ENCODE data around the gene DHRS12. TPM values are rescaled to one million over a fixed set of nuclear protein-coding genes. Genes with fewer than 3 reads are reported as not detected.

The DHRS12 gene, protein sequence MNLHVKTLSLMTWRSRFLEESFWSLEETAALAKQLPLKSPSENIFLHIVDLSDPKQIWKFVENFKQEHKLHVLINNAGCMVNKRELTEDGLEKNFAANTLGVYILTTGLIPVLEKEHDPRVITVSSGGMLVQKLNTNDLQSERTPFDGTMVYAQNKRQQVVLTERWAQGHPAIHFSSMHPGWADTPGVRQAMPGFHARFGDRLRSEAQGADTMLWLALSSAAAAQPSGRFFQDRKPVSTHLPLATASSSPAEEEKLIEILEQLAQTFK
- total RNA-seq = 10 to 100 TPM in 1 of 4 donors, 1 to 10 TPM in 3; 4.7 to 11.3 (median 7.9) TPM

DNA sequence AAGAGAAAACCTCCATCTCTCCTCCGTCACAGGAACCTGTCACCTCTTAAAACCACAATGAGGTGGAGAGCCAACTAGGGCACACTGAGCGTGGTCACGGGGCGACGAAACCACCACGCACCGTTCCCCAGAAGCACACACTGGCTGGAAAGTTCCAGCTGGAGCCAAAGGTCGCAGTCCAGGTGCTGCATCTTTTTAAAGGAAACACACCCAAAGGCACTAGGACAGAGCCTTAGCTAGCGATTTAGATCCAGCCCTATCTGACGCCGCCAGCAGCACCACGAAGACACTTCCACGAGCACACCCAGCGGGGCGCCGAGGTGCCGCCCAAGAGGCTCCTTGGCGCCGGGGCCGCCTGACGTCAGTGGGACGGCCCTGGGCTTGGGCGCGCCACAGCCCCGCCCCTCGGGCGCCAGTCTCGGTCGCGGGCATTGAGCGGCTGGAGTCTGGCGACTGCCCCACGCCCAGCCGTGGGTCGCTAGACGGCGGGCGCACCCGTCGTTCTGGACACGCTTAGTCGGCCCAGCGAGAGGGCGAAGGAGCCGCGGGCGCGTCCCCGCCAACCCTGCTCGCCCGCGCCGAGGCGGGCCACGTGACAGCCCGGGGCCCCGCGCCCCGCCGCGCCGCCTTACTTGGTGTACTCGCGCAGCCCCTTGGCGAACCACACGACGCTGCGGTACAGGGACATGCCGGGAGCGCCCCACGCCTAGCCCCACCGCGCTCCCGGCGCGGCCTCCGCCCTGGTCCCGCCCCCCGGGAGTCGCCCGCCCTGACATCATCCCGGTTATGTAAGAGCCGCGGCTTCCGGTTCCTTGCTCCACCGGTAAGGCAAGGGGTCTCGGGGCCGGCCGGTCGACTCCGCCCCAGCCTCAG is at the start of gene DHRS12:
DHRS12 (minus strand) TSS at position 742 of the 873 bp plus-strand sequence. CDS start 4,504 bp downstream, outside the sequence.
- peak; percentile 61 for DNase-seq
- H3K27ac ChIP-seq = peak within 1 kb of the TSS; percentile 97 to 100 (median 98)
- no peaks in the 10 kb centered on the region for H3K27me3 ChIP-seq
- TF ChIP-seq POLR2A (IDR thresholded peaks at IDR 0.05) = peak in 3 of 4 donors; percentile 73 to 95 (median 92)
- TF ChIP-seq, protein P1, sequence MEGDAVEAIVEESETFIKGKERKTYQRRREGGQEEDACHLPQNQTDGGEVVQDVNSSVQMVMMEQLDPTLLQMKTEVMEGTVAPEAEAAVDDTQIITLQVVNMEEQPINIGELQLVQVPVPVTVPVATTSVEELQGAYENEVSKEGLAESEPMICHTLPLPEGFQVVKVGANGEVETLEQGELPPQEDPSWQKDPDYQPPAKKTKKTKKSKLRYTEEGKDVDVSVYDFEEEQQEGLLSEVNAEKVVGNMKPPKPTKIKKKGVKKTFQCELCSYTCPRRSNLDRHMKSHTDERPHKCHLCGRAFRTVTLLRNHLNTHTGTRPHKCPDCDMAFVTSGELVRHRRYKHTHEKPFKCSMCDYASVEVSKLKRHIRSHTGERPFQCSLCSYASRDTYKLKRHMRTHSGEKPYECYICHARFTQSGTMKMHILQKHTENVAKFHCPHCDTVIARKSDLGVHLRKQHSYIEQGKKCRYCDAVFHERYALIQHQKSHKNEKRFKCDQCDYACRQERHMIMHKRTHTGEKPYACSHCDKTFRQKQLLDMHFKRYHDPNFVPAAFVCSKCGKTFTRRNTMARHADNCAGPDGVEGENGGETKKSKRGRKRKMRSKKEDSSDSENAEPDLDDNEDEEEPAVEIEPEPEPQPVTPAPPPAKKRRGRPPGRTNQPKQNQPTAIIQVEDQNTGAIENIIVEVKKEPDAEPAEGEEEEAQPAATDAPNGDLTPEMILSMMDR (IDR thresholded peaks at IDR 0.05) = peak in 2 of 6 experiments; percentile 3 to 23
- H3K4me3 ChIP-seq = peak within 1 kb of the TSS; percentile 73 to 91 (median 80)
- H3K9me3 ChIP-seq = no peaks in the 10 kb centered on the region
- H3K4me1 ChIP-seq = peaks cover 20 to 58% (median 33%) of the 10 kb centered on the region in 3 donors
- 1 to 2% methylated on average over 12 to 13 of the region's 91 CpGs for WGBS, 2 donors
- intact Hi-C loops (cut with DNase I) = loop anchor here (5.0 kb wide), 1 partner anchor 221 kb away; the partner anchor contains the start of gene WDFY2
- peaks cover 0 to 6% (median 0%) of the 10 kb centered on the region in 3 donors for H3K36me3 ChIP-seq

DNA sequence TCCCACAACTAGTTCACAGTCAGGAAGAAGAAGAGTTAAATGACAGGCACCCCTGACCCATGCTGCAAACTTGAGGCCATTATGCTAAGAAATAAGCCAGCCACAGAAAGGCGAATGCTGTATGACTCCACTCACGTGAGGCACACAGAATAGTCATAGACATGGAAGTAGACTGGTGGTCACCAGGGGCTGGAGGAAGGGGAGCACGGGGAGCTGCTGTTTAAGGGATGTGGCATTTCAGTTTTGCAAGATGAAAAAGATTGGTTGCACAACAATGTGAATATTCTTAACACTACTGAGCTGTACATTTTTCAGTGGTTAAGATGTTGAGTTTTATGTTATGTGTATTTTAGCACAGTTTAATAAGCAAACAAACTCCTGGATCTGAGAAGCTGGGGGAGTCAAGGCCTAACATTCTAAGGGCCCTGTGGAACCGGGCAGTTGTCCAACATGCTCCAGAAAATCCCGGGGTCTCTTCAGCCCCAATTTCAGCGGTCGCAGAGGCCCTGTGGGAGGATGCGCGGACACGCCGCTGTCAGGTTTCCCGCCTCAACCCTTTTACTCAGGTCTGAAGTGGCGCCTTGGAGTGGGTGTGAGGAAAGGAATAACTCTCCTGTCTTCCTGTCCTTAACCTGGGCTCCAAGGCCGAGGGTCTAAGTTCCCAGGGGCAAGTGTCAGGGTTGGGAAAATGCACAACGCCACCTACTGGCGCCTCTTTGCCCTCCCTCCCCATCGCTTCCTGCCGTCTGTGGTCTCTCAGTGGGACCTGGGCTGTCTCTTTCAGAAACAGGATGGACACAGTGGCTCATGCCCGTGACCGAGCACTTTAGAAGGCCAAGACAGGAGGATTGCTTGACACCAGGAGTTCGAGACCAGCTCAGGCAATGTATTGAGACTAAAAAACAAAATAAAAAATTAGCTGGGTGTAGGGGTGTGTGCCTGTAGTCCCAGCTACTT is 45.5 kb upstream of the DHRS12 start:
- Histone ChIP-seq H3K4me1 (peaks cover 0 to 7% (median 5%) of the 10 kb centered on the region in 3 donors), H3K27ac (no peak overlapping the region), H3K36me3 (no peaks in the 10 kb centered on the region), H3K27me3 (peaks cover 0 to 23% (median 0%) of the 10 kb centered on the region in 4 donors), H3K4me3 (no peak overlapping the region), H3K9me3 (no peaks in the 10 kb centered on the region)
- 66 to 70% methylated on average over 15 to 20 of the region's 21 CpGs for WGBS, 2 donors
- DNase-seq = no peak
- intact Hi-C loops (cut with DNase I) = no loop called here
- TF ChIP-seq, protein P1 (IDR thresholded peaks at IDR 0.05) = peak in 4 of 6 experiments; percentile 13 to 42 (median 24)
- no peak for TF ChIP-seq POLR2A (IDR thresholded peaks at IDR 0.05)

DNA sequence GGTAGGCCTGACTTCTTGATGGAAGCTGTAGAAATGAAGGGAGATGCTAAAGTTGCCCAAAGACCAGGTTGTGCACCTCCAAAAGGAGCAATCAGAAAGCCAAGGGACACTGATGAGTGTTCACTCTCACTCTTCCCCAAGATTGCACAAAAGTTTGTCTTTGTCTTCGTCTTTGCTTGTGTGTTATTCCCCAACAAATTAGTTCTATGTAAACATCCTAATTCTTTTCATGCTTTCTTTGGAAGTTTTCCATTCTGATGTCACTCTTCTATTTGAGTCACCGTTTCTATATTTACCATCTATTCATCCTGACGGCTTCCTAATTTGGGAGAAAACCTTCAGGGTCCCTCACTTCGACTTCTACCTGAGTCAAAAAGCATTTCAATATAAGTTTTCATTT is 44.7 kb upstream of the DHRS12 start:
- peaks cover 0 to 25% (median 0%) of the 10 kb centered on the region in 4 donors for H3K27me3 ChIP-seq
- no peak overlapping the region for H3K4me3 ChIP-seq
- intact Hi-C loops (cut with DNase I) = no loop called here
- H3K4me1 ChIP-seq = peaks cover 0 to 7% (median 5%) of the 10 kb centered on the region in 3 donors
- 6 to 18% methylated on average over 4 of the region's 4 CpGs for WGBS, 2 donors
- H3K36me3 ChIP-seq = no peaks in the 10 kb centered on the region
- no peak for TF ChIP-seq POLR2A (IDR thresholded peaks at IDR 0.05)
- TF ChIP-seq, protein P1 (IDR thresholded peaks at IDR 0.05) = no peak
- no peak for DNase-seq
- no peaks in the 10 kb centered on the region for H3K9me3 ChIP-seq
- H3K27ac ChIP-seq = no peak overlapping the region

DNA sequence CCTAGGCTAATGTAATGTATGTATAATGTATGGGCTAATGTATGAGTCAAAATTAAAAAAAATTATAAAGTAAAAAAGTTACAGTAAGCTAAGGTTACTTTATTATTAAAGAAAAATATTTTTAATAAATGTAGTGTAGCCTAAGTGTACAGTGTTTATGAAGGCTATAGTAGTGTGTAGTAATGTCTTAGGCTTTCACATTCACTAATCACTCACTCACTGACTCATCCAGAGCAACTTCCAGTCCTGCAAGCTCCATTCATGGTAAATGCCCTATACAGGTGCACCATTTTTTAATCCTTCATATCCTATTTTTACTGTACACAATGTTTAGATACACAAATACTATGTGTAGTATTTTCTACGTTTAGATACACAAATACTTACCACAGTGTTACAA is 42.8 kb upstream of the DHRS12 start:
- no peak overlapping the region for H3K4me3 ChIP-seq
- H3K27ac ChIP-seq = no peak overlapping the region
- 48 to 61% methylated on average over 1 of the region's 1 CpG for WGBS, 2 donors
- DNase-seq = no peak
- TF ChIP-seq POLR2A (IDR thresholded peaks at IDR 0.05) = no peak
- TF ChIP-seq, protein P1 (IDR thresholded peaks at IDR 0.05) = no peak
- H3K4me1 ChIP-seq = peaks cover 0 to 7% (median 5%) of the 10 kb centered on the region in 3 donors
- H3K27me3 ChIP-seq = peaks cover 0 to 32% (median 0%) of the 10 kb centered on the region in 4 donors
- intact Hi-C loops (cut with DNase I) = no loop called here
- H3K36me3 ChIP-seq = no peaks in the 10 kb centered on the region
- H3K9me3 ChIP-seq = no peaks in the 10 kb centered on the region
